NAMALWA (cell line): ENCODE measurements around the gene MINDY4.

Source experiments
- DNase-seq: peaks from one replicate; pipeline ENCODE4 v3.0.0-alpha.2; 2015; ENCODE audit warnings: low spot score

MINDY4 gene

GRCh38 chr7:30775992-30776391 is 4.8 kb downstream of the MINDY4 start:
- no peak for DNase-seq

GRCh38 chr7:30776971-30777370 is 5.8 kb downstream of the MINDY4 start:
- DNase-seq, result no peak

DNA sequence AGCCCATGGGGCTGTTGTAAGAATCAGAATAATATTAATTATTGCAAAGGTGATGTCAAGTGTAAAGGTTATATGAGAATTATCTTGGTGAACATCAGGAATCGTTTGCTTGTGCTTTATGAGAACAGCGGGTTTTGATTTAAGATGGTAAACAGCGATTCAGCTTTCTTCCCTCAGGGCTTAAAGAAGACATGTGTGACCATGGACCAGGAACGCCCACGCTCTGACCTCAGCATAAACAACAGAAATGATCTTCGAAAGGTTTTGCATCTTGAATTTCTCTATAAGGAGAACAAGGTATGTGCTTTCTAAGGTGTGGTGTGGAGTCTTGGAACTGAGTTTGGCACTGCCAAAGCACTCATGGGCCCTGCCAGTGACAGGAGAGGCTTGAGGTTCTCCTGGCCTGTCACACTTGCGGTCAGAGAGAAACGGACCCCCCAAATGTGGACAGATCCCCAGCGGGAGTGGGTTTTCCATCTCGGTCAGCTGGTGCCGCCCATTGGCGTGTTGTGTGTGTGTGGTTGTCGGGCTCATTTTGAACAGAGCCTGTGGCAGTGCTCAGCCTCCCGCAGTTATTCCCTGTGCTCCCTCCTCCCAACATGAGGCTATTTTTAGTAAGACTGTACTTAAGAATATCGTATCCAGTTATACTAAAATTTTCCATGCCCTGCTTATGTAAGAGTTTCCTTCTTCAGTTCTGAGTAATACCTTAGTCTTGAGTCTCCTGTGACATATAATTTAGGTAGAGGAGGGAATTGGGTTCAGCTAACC is 7.2 kb downstream of the MINDY4 start:
- DNase-seq, result no peak

DNA sequence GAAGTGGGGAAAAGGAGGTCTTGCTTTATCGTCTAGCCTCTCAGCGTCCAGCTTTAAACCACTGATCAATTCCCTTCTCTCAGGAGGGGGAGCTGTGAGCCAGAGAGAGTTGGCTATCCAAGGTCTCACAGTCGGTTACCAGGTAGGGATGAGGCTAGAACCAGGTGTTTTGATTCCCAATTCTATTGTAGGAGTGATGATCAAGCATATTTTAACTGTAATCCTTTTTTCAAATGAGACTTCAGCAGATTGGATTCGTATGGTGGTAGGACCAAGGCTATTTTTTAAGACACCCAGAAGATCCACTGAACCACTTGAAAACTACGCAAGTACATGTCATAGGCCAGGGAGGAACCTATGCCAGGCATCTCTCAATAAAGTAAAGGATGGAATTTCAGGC is 8.4 kb downstream of the MINDY4 start:
- DNase-seq, result no peak

- no peak for DNase-seq
Observed at GRCh38 chr7:30780941-30781340, 9.7 kb downstream of the MINDY4 start.

- DNase-seq, result no peak
Observed at GRCh38 chr7:30782690-30783089, 11.5 kb downstream of the MINDY4 start.

- DNase-seq, result no peak
Observed at GRCh38 chr7:30785786-30786185, 14.6 kb downstream of the MINDY4 start.

GRCh38 chr7:30787486-30787885 is 16.3 kb downstream of the MINDY4 start:
- DNase-seq, result no peak

DNA sequence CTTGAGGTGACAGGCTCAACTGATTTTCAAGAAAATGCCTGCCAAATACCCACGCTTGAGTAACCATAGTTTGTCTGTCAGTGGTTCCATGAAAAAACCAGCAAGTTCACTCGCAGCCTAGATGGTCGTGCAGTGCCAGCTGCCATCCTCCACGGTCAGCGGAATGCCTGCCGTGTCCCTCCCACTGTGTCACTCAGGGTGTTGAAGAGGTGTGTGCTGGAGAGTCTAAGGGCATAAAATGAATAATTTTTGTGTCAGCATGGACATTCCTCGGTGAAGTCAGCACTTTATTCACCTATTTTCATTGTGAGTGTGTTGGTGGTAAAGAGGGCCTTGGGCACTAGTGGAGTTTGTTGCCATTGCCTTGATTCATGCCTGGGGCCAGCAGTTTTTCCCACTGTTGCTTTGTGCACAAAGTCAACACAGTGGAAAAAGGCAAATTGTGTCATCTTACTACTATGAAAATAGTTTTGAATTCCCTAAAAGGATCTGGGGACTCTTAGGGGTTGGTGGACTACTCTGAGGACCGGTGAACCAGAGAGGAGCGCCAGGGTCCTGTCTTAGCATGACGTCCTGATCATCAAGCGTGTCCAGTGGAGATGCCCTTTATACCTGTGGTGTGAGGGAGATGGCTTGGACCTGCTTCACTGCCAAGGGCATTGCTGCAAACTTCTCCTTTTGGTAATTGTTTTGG is 17.6 kb downstream of the MINDY4 start:
- DNase-seq, result no peak

- DNase-seq, result no peak
Observed at GRCh38 chr7:30789334-30789711, 18.1 kb downstream of the MINDY4 start.

DNA sequence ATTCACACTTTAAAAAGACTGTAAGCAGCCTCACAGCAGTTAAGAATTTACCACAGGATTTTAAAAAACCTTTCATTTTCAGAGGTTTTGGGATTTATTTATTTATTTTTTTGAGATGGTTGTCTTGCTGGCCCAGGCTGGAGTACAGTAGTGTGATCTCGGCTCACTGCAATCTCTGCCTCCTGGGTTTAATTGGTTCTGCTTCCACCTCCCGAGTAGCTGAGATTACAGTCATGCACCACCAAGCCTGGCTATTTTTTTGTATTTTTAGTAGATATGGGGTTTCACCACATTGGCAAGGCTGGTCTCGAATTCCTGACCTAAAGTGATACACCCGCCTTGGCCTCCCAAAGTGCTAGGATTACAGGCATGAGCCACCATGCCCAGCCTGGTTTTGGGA is 19.1 kb downstream of the MINDY4 start:
- no peak for DNase-seq

- DNase-seq, result no peak
Observed at GRCh38 chr7:30791114-30791513, 19.9 kb downstream of the MINDY4 start.

DNA sequence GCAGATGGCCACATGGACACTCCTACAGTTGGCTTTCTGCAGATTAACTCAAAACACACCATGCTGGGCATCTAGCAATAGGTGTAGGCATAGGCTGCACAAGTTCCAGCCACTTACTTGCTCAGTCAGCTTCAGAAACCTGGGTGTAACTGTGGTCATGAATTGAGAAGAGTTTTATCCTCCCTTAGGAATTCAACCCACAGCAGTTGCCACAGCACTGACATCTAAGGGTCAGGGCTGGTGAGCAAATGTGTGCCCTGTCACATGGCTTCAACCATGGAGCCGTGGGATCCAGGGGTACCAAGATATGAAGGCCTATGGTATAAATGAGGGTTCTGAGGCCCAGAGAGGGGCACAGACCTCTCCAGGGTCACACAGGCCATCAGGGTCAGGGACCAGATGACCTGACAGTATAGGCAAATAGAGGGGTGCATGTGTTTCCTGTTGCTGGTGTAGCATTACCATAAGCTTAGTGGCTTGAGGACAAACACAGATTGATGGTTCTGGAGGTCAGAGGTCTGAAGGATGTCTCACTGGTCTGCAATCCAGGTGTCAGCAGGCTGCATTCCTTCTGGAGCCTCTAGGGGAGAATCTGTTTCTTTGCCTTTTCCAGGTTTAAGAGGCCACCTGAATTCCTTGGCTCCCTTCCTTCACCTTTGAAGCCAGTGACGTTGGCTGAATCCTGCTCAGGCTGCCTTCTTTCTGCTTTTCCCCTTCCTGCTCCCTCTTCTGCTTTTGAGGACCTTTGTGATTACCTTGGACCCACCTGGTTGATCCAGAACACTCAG is 24.1 kb downstream of the MINDY4 start:
- no peak for DNase-seq

DNA sequence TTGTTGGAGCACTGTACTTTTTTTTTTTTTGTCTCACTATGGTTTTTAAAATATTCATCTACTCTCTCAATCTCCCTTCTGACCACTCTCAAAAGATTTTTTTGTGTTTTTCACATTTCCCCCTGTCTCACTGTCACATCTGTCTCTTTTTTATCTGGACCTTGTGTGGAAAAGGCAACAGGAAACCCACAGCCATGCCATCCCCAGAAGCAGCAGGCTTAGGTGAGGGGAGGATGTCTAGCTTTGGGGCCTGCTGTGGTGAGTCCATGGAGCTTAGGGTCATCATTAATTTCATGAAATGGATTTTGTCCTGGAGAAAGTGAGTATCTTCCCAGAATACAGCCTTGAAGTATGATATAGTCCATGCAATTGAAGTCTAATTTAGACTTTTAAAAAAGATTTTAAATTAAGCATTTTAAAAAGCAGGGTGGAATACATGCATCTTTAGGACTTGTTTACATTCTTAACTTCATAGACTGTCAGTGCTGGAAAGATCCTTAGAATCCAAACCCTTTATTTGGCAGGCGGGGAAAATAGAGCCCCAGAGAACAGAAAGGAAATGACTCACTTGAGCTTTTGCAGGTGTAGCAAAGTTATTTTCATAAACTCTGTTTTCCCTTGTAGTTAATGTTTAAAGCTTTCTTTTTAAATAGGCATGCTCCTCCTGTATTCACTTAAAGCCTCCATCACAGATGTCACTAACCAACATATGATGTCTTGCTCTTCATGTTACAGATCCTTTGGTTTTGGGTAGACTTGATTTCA is 25.1 kb downstream of the MINDY4 start:
- DNase-seq, result no peak

GRCh38 chr7:30797176-30798040 is 26.2 kb downstream of the MINDY4 start:
- DNase-seq, result no peak

GRCh38 chr7:30799206-30799975 is 28.2 kb downstream of the MINDY4 start:
- no peak for DNase-seq

GRCh38 chr7:30799976-30800661 is 28.9 kb downstream of the MINDY4 start:
- no peak for DNase-seq

- peak; percentile 84 for DNase-seq
Observed at GRCh38 chr7:30800785-30801252, 29.6 kb downstream of the MINDY4 start.

DNA sequence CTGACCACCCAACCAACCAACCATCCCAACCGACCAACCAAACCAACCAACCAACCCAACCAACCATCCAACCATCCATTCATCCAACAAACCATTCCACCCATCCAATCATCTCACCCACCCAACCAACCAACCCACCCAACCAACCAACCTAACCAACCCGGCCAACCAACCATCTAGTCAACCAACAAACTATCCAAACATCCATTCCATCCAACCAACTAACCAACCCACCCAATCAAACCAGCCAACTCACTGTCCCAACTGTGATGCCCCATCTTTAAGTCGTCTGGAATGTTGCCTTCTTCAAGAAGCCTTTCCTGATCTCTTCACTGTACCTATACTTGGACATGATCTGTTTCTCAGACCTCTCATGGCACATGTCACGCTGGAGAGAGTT is 31.6 kb downstream of the MINDY4 start:
- no peak for DNase-seq
